Measurements from ENCODE around the gene CDA.

Gene CDA

GRCh38 chr1:20618550-20618949, 29.7 kb downstream of the CDA start:
- no peak for DNase-seq

- DNase-seq = no peak
Observed at GRCh38 chr1:20619999-20620398, 31.1 kb downstream of the CDA start.

- DNase-seq = no peak
Observed at GRCh38 chr1:20621012-20621411, 32.1 kb downstream of the CDA start.

GRCh38 chr1:20624709-20625108, 35.8 kb downstream of the CDA start:
- no peak for DNase-seq

- no peak for DNase-seq
Observed at GRCh38 chr1:20625176-20626097, 36.5 kb downstream of the CDA start.

GRCh38 chr1:20626098-20626427, 37.2 kb downstream of the CDA start:
- no peak for DNase-seq

- no peak for DNase-seq
Observed at GRCh38 chr1:20626524-20626923, 37.6 kb downstream of the CDA start.

GRCh38 chr1:20630729-20631128, 41.8 kb downstream of the CDA start:
- no peak for DNase-seq

- DNase-seq = no peak
Observed at GRCh38 chr1:20632386-20632785, 43.5 kb downstream of the CDA start.

- peak; percentile 65 for DNase-seq
Observed at GRCh38 chr1:20633190-20634064, 44.5 kb downstream of the CDA start, which contains the start of gene PINK1. PINK1 (plus strand) TSS chr1:20633458; CDS start chr1:20633549, 91 bp downstream.

- DNase-seq = no peak
Observed at GRCh38 chr1:20634065-20634593, 45.2 kb downstream of the CDA start.

- no peak for DNase-seq
Observed at GRCh38 chr1:20634594-20635084, 45.7 kb downstream of the CDA start.

GRCh38 chr1:20636785-20637347, 48.0 kb downstream of the CDA start:
- no peak for DNase-seq

- DNase-seq = peak; percentile 56
Observed at GRCh38 chr1:20640183-20640597, 51.3 kb downstream of the CDA start.

GRCh38 chr1:20641975-20642374, 53.1 kb downstream of the CDA start:
- DNase-seq = no peak

- DNase-seq = no peak
Observed at GRCh38 chr1:20643080-20643479, 54.2 kb downstream of the CDA start.

GRCh38 chr1:20644416-20644815, 55.5 kb downstream of the CDA start:
- no peak for DNase-seq

- no peak for DNase-seq
Observed at GRCh38 chr1:20645414-20645813, 56.5 kb downstream of the CDA start.

GRCh38 chr1:20648438-20648837, 59.5 kb downstream of the CDA start:
- DNase-seq = no peak

- DNase-seq = no peak
Observed at GRCh38 chr1:20648946-20649345, 60.0 kb downstream of the CDA start.

- DNase-seq = no peak
Observed at GRCh38 chr1:20652300-20652699, 63.4 kb downstream of the CDA start.

- peak; percentile 45 for DNase-seq
Observed at GRCh38 chr1:20654104-20654690, 65.3 kb downstream of the CDA start.

GRCh38 chr1:20657024-20657423, 68.1 kb downstream of the CDA start:
- DNase-seq = no peak

Measured in midbrain (tissue), 1 donor.